ENCODE results near the gene CPVL. TPM values are rescaled to one million over a fixed set of nuclear protein-coding genes. Genes with fewer than 3 reads are reported as not detected.
A peak's percentile ranks its signal among the peaks of the same experiment; 100 is the strongest.
"Not testable (repeated sequence)": the region's sequence is repeated elsewhere in the genome, so short reads cannot be mapped to it uniquely, and the experiment has no call there.

CPVL gene
- total RNA-seq, 1 experiment from 2014 or later = 35.4 TPM

GRCh38 chr7:29120955-29121354 is 25.4 kb downstream of the CPVL start:
- no peak for DNase-seq (ENCODE audit: low read depth)

- no peak for DNase-seq (ENCODE audit: low read depth)
Observed at GRCh38 chr7:29119538-29119937, 26.8 kb downstream of the CPVL start.

- DNase-seq (ENCODE audit: low read depth) = no peak
Observed at GRCh38 chr7:29116361-29117200, 29.8 kb downstream of the CPVL start.

GRCh38 chr7:29115753-29116152 is 30.6 kb downstream of the CPVL start:
- DNase-seq (ENCODE audit: low read depth) = no peak

- no peak for DNase-seq (ENCODE audit: low read depth)
Observed at GRCh38 chr7:29115130-29115687, 31.1 kb downstream of the CPVL start.

- DNase-seq (ENCODE audit: low read depth) = peak; percentile 53
Observed at GRCh38 chr7:29114266-29114665, 32.1 kb downstream of the CPVL start.

GRCh38 chr7:29113384-29114102 is 32.8 kb downstream of the CPVL start:
- DNase-seq (ENCODE audit: low read depth) = peak; percentile 89

GRCh38 chr7:29112721-29113120 is 33.6 kb downstream of the CPVL start:
- DNase-seq (ENCODE audit: low read depth) = no peak

GRCh38 chr7:29109899-29110298 is 36.4 kb downstream of the CPVL start:
- no peak for DNase-seq (ENCODE audit: low read depth)

- no peak for DNase-seq (ENCODE audit: low read depth)
Observed at GRCh38 chr7:29109358-29109757, 37.0 kb downstream of the CPVL start.

- DNase-seq (ENCODE audit: low read depth) = no peak
Observed at GRCh38 chr7:29107056-29107455, 39.3 kb downstream of the CPVL start.

- no peak for DNase-seq (ENCODE audit: low read depth)
Observed at GRCh38 chr7:29106669-29106988, 39.7 kb downstream of the CPVL start.

GRCh38 chr7:29105752-29106668 is 40.3 kb downstream of the CPVL start:
- peak; percentile 65 for DNase-seq (ENCODE audit: low read depth)

GRCh38 chr7:29105191-29105590 is 41.1 kb downstream of the CPVL start:
- DNase-seq (ENCODE audit: low read depth) = no peak

- DNase-seq (ENCODE audit: low read depth) = peak; percentile 71
Observed at GRCh38 chr7:29102558-29103151, 43.7 kb downstream of the CPVL start.

- DNase-seq (ENCODE audit: low read depth) = no peak
Observed at GRCh38 chr7:29100924-29101323, 45.4 kb downstream of the CPVL start.

GRCh38 chr7:29099896-29100847 is 46.2 kb downstream of the CPVL start:
- no peak for DNase-seq (ENCODE audit: low read depth)

GRCh38 chr7:29096446-29096730 is 49.9 kb downstream of the CPVL start:
- DNase-seq (ENCODE audit: low read depth) = no peak

GRCh38 chr7:29095631-29096445 is 50.5 kb downstream of the CPVL start:
- no peak for DNase-seq (ENCODE audit: low read depth)

- DNase-seq (ENCODE audit: low read depth) = not testable (repeated sequence)
Observed at GRCh38 chr7:29093091-29093490, 53.2 kb downstream of the CPVL start.
